Activated CD4-positive, alpha-beta T cell treated with anti-CD3 and anti-CD28 coated beads for 4 hours (primary cell): Measurements from ENCODE around the gene ARHGAP29.

Source experiments
- DNase-seq, 2 donors: peaks; one replicate each; pipeline ENCODE4 v3.0.0-alpha.2; 2020

The ARHGAP29 gene

DNA sequence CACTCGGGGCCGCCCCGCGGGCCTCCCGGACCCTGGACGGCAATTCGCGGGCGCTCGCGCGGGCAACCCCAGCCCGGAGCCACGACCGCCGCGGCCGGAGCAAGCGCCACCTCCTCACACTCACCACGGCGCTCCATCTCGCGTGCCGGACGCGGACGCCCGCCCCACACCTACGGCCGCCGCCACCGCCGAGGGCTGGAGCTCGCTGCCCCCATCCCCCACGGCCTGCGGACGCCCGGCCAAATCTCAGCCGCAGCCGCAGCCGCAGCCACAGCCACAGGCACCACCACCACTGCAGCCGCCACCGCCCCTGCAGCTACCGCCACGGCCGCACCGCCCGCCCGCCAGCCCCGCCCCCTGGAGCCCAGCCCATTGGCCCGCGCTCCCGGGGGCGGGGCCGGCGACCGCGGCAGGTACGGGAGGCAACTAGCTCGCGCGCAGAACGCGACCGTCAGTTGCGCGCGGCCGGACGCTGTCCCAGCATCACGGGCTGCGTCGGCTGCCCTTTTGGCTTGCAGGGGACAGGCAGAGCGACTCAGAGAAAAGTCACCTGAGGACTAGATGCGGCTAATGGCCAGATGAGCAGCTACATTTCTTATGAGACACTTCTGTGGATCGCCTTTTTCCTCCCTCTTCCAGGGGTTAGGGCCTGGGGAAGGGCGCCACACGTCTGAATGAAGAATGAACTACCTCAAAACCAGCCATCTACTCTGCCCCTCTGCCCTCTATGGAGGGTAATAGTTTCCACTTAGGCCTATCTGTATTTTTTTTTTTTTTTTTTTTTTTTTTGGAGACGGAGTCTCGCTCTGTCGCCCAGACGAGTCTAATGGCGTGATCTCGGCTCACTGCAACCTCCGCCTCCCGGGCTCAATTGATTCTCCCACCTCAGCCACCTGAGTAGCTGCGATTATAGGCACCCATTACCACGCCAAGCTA lies at the start of gene ARHGAP29:
TSS of gene ARHGAP29 (minus strand) at position 294 of the 936 bp plus-strand sequence. CDS start 5,973 bp downstream, outside the sequence.
- DNase-seq, result peak; percentile 12 to 28

- no peak for DNase-seq
Observed at GRCh38 chr1:94286864-94287437, 49.6 kb upstream of the ARHGAP29 start.

GRCh38 chr1:94285031-94285654 lies 47.8 kb upstream of the ARHGAP29 start:
- DNase-seq, result no peak

DNA sequence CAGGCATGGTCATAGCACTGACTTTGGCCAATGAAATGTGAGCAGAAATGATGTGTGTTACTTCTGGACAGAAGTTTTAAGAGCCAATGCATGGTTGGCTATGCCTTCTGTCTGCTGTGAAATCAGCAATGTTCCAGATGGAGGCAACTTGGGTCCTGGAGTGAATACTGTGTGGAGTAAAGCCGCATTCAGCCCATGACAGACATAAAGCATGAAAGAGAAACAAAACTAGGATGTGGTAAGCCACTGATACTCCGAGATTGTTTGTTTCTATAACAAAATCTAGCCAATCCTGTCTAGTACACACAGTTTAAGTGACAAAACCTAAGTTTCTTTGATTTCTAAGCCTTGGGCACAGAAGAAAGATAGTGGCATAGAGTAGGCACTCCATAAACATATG lies 47.1 kb upstream of the ARHGAP29 start:
- DNase-seq, result no peak

DNA sequence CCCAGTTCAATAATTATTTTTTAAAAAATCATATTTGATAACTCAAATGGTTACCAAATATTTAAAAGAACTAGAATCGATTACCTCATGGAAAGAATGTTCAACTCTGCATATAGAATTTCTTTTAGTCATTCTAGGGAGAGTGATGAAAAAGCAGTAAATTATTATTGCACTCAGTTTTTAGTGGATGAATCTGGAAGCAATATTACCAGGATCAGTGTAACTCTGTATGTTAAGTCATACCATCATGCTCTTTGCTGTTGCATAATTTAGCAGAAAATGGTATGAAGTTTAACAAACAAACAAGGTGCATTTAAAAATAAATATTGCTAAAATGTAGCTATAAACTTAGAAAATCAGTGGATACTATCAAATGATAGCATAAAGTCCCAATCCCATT lies 46.1 kb upstream of the ARHGAP29 start:
- no peak for DNase-seq

- DNase-seq, result no peak
Observed at GRCh38 chr1:94282143-94282711, 44.8 kb upstream of the ARHGAP29 start.

DNA sequence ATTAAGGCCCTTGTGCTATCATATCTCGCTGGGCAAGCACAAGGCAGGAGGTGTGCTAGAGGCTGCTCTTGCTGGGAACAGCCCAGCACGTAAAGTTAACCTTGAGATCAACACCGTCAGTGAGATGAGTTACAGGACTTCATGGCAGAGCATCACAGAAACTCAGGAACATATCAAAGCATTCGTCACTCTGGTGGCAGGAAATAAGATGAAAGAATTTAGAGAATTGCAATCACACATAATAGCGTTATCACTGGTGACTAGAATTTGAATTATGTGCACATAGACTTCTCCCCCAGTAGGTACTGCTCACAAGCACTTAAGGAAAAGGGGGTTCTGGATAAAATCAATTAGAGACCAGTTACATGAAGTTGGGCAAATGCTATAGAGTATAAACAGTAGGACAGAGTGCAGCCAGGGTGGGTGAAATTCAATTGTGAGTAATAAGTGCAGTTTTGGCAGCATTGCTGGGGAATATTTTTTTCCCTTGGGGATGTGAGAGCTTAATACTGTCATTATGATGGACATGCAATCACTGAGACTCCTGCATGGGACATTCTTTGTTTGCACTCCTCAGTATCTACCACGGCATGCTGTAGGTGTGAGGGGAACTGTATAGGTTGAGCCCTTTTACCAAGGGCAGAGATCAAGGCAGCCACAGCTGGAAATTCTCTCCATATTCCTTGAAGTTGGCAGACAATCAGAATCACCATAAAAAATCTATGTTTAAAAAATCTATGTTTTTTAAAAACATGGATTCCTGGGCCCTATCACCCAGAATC lies 44.2 kb upstream of the ARHGAP29 start:
- DNase-seq, result no peak

DNA sequence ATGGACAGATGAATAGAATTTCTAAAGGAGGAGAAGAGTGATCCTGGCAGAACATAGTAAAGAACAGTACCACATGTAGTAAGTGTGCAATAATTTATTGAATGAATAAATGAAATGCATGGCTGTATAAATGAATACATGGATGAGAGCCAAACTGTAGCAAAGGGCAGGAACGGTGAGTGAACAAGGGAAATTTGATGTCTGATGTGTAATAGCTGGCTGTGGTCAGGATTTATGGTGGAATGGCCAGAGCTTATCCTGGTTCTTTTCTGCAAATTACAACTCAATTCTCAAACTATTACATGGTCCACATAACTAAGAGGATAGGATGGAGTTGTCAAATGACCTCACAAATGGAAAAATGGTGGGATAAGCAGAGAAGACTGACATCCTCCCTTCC lies 43.2 kb upstream of the ARHGAP29 start:
- no peak for DNase-seq

DNA sequence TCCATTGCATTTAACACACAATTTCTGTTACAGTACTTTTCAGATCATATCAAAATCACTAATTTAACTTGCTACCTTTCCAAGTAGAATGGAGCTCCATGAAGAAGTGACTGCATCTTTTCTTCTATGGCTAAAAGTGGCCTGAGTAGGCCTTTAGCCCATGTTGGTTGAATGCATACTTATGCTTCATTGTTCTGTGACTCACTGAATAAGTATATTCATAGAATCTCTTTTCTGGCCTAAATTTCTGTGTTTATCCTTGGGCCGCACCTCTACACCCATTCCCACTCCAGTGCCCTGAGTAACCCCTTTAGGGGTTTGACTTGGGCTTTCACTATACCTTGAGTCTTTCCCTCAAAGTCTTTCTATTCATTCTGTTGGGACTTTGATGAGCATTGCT lies 42.1 kb upstream of the ARHGAP29 start:
- no peak for DNase-seq

- no peak for DNase-seq
Observed at GRCh38 chr1:94279038-94279437, 41.7 kb upstream of the ARHGAP29 start.

DNA sequence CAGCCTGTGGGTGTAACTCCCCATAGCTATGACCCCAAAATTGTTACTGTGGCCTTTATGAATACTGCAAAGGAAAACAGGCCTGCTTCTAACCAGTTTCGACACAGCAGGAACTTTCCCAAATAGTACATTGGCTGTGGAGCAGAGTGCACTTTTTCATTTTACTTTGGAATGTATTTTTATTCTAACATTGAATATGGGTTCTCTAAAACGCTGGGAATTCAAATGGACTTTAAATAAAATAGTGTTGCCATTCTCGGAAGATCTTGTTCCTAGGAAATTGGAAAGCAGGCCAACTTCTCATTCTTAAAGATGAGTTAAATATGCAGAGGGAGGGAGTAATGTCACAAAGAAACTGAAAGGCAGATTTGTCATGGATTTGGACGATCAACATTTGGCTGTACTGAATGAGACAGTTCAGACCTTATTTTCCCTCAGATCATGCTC lies 39.6 kb upstream of the ARHGAP29 start:
- no peak for DNase-seq

DNA sequence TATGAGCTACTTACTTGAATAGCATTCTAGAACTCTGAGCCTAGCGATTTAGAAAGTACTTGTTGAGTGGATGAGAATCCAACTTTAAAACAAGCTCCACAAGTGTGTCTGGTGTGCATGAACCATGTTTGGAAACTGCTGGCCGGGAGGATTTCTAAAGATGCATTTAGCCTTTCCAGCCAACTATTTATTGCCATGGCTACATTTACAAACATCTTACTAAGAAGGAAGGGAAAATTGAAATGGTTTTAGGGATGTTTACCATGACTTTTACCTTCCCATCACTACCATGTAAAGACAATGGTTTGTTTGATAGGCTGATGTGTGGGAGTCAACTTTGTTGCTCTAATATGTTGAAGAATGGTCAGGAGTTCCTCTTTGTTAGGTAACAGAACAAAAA lies 37.7 kb upstream of the ARHGAP29 start:
- no peak for DNase-seq

- DNase-seq, result no peak
Observed at GRCh38 chr1:94274561-94274960, 37.2 kb upstream of the ARHGAP29 start.

- no peak for DNase-seq
Observed at GRCh38 chr1:94273111-94273510, 35.7 kb upstream of the ARHGAP29 start.

DNA sequence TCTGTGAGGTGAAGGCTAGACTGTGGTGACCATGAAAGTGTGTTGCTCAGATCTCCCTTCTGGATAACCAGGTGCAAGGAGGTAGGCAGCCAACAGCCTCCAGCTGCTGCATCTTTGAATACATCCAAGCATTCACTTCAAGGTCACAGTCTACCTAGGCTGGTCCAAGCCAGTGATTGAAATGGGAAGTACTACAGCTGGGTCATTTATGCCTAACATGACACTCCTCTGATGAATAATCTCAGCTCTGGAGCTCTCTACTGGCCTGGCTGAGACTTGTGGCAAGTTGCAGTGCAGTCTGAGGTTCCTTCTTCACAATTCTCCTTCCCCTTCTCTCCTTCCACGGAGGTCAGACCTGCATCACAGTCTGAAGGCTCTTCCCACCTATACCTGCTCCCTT lies 35.0 kb upstream of the ARHGAP29 start:
- DNase-seq, result no peak

DNA sequence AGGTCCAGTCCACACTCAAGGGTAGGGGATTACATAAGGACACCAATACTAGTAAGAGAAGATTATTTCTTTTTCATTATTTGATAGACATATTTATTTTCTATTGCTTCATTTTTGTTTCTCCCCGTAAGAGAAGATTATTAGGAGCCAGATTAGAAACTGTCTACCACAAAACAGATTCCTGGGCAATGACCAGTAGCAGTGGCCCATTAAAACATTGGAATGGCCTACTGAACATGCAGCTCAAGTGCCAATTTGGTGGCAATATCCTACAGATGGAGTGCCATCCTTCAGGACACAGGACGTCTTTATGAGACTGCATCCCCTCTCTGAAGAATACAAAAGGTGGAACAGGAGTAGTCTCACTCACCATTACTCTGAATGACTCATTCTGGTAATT lies 34.0 kb upstream of the ARHGAP29 start:
- DNase-seq, result no peak

DNA sequence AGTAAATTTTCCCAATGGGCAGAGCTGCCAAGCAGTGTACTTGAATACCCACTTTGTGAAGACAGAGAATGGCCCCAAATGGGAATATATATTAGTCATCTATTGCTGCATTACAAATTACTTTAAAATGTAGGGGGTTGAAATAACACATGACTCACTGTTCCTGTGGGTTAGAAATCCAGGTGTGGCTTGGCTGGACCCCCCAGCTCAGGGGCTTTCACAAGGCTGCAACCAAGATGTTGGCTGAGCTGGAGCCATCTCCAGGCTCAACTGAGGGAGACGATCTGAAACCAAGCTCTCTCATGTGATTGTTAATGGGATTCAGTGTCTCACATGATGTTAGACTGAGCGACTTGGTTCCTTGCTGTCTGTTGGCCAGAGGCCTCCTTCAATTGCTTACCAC lies 33.4 kb upstream of the ARHGAP29 start:
- no peak for DNase-seq

GRCh38 chr1:94269921-94270320 lies 32.5 kb upstream of the ARHGAP29 start:
- DNase-seq, result no peak

GRCh38 chr1:94265906-94266305 lies 28.5 kb upstream of the ARHGAP29 start:
- no peak for DNase-seq

DNA sequence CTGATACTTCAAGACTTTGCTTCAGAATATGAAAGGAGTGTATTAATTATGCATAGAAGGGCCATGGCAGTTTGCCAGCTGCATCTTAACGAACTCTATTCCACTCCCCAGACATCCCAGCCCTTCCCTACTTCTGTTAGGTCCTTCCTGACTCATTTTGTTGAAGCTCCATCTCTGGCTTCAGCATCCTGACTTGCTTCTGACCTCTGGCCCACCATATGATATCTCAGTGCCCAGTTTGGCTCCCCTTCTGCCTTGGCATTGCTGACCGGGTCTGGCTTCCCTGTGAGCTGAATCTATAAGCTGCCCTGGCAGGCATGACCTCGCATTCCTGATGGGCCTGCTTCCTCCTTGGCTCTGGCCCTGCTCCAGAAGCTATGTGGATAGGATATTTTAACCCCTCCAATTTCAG lies 27.6 kb upstream of the ARHGAP29 start:
- DNase-seq, result no peak

DNA sequence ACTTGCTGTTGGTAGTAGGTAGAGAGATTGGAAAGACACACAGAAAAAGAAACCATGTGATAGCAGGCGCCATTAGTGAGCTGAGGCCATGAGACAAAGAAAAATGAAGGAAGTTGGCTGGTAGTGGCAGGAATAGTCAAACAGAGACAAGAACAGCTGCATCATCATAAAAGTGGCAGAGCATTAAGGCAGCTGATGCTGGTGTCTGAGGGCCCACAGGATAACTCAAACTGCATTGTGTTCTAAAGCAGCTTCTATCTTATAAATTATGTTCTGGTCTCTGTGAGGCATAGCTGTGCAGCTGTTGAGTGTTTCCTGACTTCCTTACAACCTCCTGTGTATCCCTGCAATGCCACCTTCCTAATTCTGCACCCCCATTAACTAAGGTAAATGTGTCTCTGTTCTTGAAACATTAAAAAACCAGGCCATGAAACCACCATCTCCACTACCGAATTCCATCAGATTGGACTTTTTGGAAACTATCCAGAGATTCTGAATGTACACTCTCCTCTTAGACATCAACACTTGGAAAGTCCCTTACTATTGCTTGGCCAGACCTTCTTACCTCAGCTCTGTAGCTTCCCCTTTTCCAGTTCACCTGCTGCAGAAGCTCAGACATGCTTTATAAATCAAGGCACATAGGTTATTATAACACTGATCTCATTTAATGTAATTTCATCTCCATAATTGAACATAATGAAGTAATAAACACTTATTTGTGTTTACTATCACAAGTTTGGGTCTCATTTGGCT lies 23.4 kb upstream of the ARHGAP29 start:
- no peak for DNase-seq
